Sigmoid colon (tissue), 7 donors: ENCODE results near the gene NOX1. TPM values are rescaled to one million over a fixed set of nuclear protein-coding genes. Genes with fewer than 3 reads are reported as not detected.

Experiments
- DNase-seq: peaks from one replicate; pipeline ENCODE4 v3.0.0-alpha.2; 2019
- H3K27ac ChIP-seq, 4 donors: fragments of 200-600 bp; sonication (generic); one replicate each; pipeline ENCODE4 v1.5.1; 2016 to 2019; ENCODE audit warnings: mild to moderate bottlenecking in 1 of 4
- H3K27me3 ChIP-seq, 3 donors: fragments of 200-600 bp; sonication (generic); one replicate each; pipeline ENCODE4 v1.5.1; 2019; ENCODE audit warnings: mild to moderate bottlenecking in 1 of 3
- H3K36me3 ChIP-seq, 4 donors: fragments of 200-600 bp; sonication (generic); one replicate each; pipeline ENCODE4 v1.5.1; 2016 to 2019
- H3K4me1 ChIP-seq, 4 donors: fragments of 200-600 bp; sonication (generic); one replicate each; pipeline ENCODE4 v1.5.1; 2017 to 2019
- H3K4me3 ChIP-seq, 4 donors: fragments of 200-600 bp; sonication (generic); one replicate each; pipeline ENCODE4 v1.5.1; 2017 to 2019; ENCODE audit warnings: mild to moderate bottlenecking in 2 of 4, moderate library complexity in 1 of 4
- H3K9me3 ChIP-seq, 4 donors: fragments of 200-600 bp in 3 of 4; sonication (generic) in 3 of 4; one replicate each; pipeline versions ENCODE4 v1.5.1 to v1.6.1; 2013 to 2019
- CTCF ChIP-seq, 4 experiments: fragments of 450-650 bp in 3 of 4; fragments of 200-600 bp in 1 of 4; IDR thresholded peaks; one replicate each; pipeline ENCODE4 v1.5.1; 2016 to 2019; ENCODE audit warnings: antibody characterized with exemption in 4 of 4, mild to moderate bottlenecking in 3 of 4, moderate library complexity in 2 of 4
- EP300 ChIP-seq, 4 donors: sonication (generic); formaldehyde crosslinking; IDR thresholded peaks; one replicate each; pipeline ENCODE4 v1.6.1; 2017; ENCODE audit warnings: antibody characterized with exemption in 4 of 4
- POLR2A ChIP-seq, 2 donors: fragments of 450-650 bp; IDR thresholded peaks; one replicate each; pipeline ENCODE4 v1.6.1; 2016; ENCODE audit warnings: antibody characterized with exemption in 2 of 2, mild to moderate bottlenecking in 2 of 2, moderate library complexity in 2 of 2
- POLR2AphosphoS5 ChIP-seq, 4 donors: sonication (generic); formaldehyde crosslinking; IDR thresholded peaks; one replicate each; pipeline ENCODE4 v1.6.1; 2017; ENCODE audit warnings: antibody characterized with exemption in 4 of 4
- WGBS, 2 donors: extraction: QIAGEN DNeasy Blood & Tissue Kit; methylation state at CpG; one replicate each; pipeline ENCODE4 v1.1.7; 2013; 5-methylcytosine and 5-hydroxymethylcytosine counted together
- intact Hi-C: fragments of 100-400 bp; cut with DNase I; formaldehyde crosslinking; loops from one replicate; pipeline ENCODE4 v1.15.1; 2023
- polyA plus RNA-seq, 3 donors: library from polyadenylated mRNA; stranded (reverse); fragments of 200-250 nt; gene quantifications; one replicate each; pipeline ENCODE4 v1.2.3, GENCODE V29; 2013
- total RNA-seq, 4 donors: library from RNA; depleted of rRNA; stranded (reverse); fragments of >200 nt; gene quantifications; one replicate each; pipeline ENCODE4 v1.1.0, GENCODE V29; 2016
- donor health status: healthy with polysubstance abuse.
- donor health status: Bipolar disorder and iron deficiency.
- donor health status: healthy.

The NOX1 gene
- total and polyA plus RNA-seq, 7 donors, result 0.33 to 54.8 (median 6.6) TPM; not detected in 2

DNA sequence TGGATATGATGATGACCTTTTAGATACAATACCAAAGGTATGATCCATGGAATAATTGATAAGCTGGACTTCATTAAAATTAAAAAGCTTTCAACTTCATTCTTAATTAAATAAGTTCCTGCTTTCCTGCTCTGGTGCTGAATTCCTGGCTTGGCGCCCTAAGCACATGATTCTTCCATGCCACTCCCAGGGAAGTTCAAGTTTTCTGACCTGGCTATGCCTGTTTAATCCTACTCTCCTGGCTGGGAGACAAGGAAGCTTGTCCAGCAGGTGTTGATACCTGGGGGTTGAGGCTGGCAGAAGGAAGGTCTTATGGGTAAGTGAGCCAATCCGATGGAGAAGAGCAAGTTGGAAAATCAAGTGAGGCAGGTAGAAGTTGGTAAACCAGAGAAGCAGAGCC is 30.3 kb upstream of the NOX1 start:
- Histone ChIP-seq H3K36me3 (no peaks in the 10 kb centered on the region), H3K9me3 (no peaks in the 10 kb centered on the region), H3K27ac (no peak overlapping the region), H3K27me3 (no peaks in the 10 kb centered on the region), H3K4me3 (no peak overlapping the region), H3K4me1 (no peaks in the 10 kb centered on the region)
- no peak for DNase-seq
- 24 to 67% methylated on average over 2 of the region's 2 CpGs for WGBS, 2 donors
- intact Hi-C loops, result no loop called here
- TF ChIP-seq POLR2A (IDR thresholded peaks at IDR 0.05), result no peak
- TF ChIP-seq CTCF (IDR thresholded peaks at IDR 0.05), result no peak
- no peak for TF ChIP-seq EP300 (IDR thresholded peaks at IDR 0.05)
- TF ChIP-seq POLR2AphosphoS5 (IDR thresholded peaks at IDR 0.05), result no peak

- TF ChIP-seq POLR2A (IDR thresholded peaks at IDR 0.05), result no peak
- TF ChIP-seq POLR2AphosphoS5 (IDR thresholded peaks at IDR 0.05), result no peak
- TF ChIP-seq CTCF (IDR thresholded peaks at IDR 0.05), result peak in 1 of 4 experiments; percentile 34
- TF ChIP-seq EP300 (IDR thresholded peaks at IDR 0.05), result no peak
- Histone ChIP-seq H3K27me3 (no peaks in the 10 kb centered on the region), H3K4me1 (no peaks in the 10 kb centered on the region), H3K9me3 (no peaks in the 10 kb centered on the region), H3K4me3 (no peak overlapping the region), H3K27ac (no peak overlapping the region), H3K36me3 (no peaks in the 10 kb centered on the region)
- intact Hi-C loops, result loop anchor here (5.0 kb wide), 1 partner anchor 392 kb away; no protein-coding TSS in a partner anchor
- WGBS, 2 donors, result 24 to 40% methylated on average over 5 of the region's 5 CpGs
- DNase-seq, result no peak
Observed at GRCh38 chrX:100895365-100896075, 21.4 kb upstream of the NOX1 start.

DNA sequence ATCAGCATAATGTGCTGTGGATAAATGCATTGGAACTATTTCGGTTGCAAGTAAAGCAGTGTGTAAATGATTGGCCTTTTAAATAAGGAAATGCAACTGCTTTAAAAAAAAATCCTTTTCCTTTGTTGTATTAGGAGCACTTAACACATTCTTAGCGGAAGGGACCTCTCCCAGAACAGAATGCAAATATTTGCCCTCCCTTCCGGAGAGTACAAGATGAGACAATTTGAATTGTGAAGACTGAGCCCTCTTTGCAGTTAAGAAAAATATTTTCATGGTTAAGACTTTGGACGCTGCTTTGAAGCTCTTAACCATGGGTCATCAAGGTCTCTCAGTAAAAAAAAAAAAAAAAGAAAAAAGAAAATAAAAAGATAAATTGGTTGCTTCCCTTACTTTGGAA is 9.5 kb upstream of the NOX1 start:
- intact Hi-C loops, result no loop called here
- TF ChIP-seq EP300 (IDR thresholded peaks at IDR 0.05), result no peak
- no peak for TF ChIP-seq CTCF (IDR thresholded peaks at IDR 0.05)
- TF ChIP-seq POLR2AphosphoS5 (IDR thresholded peaks at IDR 0.05), result no peak
- no peak for TF ChIP-seq POLR2A (IDR thresholded peaks at IDR 0.05)
- Histone ChIP-seq H3K4me3 (no peak overlapping the region), H3K36me3 (no peaks in the 10 kb centered on the region), H3K4me1 (no peaks in the 10 kb centered on the region), H3K27ac (no peak overlapping the region), H3K9me3 (no peaks in the 10 kb centered on the region), H3K27me3 (no peaks in the 10 kb centered on the region)
- no peak for DNase-seq
- WGBS, 2 donors, result 14 to 56% methylated on average over 4 of the region's 4 CpGs

- Histone ChIP-seq H3K4me1 (no peaks in the 10 kb centered on the region), H3K4me3 (no peak overlapping the region), H3K27me3 (no peaks in the 10 kb centered on the region), H3K9me3 (no peaks in the 10 kb centered on the region), H3K27ac (no peak overlapping the region), H3K36me3 (no peaks in the 10 kb centered on the region)
- TF ChIP-seq EP300 (IDR thresholded peaks at IDR 0.05) (no peak), CTCF (IDR thresholded peaks at IDR 0.05) (no peak), POLR2AphosphoS5 (IDR thresholded peaks at IDR 0.05) (no peak), POLR2A (IDR thresholded peaks at IDR 0.05) (no peak)
- WGBS, 2 donors, result 18 to 39% methylated on average over 2 of the region's 2 CpGs
- intact Hi-C loops, result no loop called here
- no peak for DNase-seq
Observed at GRCh38 chrX:100880368-100880767, 6.2 kb upstream of the NOX1 start.
